Activated CD8-positive, alpha-beta memory T cell treated with anti-CD3 and anti-CD28 coated beads, Interleukin-2, amount 10 ng/mL, durations not matched to agents 7 days and 5 days (primary cell): ENCODE data around the gene NDST1. TPM values are rescaled to one million over a fixed set of nuclear protein-coding genes. Genes with fewer than 3 reads are reported as not detected.
A peak's percentile ranks its signal among the peaks of the same experiment; 100 is the strongest.

Source experiments
- ATAC-seq: fragments of 150-1000 bp; cut with Tn5 transposase; one replicate; pipeline ENCODE4 v1.10.0; 2021; ENCODE audit warnings: moderate library complexity
- CTCF ChIA-PET: fragments of 350-600 bp; sonication (Branson Sonifier 250); formaldehyde crosslinking; loops from one replicate; lab custom pipeline; 2021; ENCODE audit warnings: antibody characterized with exemption; lab: Charles Lee
- DNase-seq: peaks from one replicate; pipeline ENCODE4 v3.0.0-alpha.2; 2020
- H3K27ac Mint-ChIP-seq: one replicate; pipeline ENCODE4 v1.8.0; 2021; ENCODE audit warnings: mild to moderate bottlenecking, mixed read lengths
- H3K27me3 Mint-ChIP-seq: one replicate; pipeline ENCODE4 v1.8.0; 2021; ENCODE audit warnings: mixed read lengths
- H3K36me3 Mint-ChIP-seq: one replicate; pipeline ENCODE4 v1.8.0; 2021; ENCODE audit warnings: mild to moderate bottlenecking, mixed read lengths
- H3K4me1 Mint-ChIP-seq: one replicate; pipeline ENCODE4 v1.8.0; 2021; ENCODE audit warnings: mixed read lengths
- H3K4me3 Mint-ChIP-seq: one replicate; pipeline ENCODE4 v1.8.0; 2021; ENCODE audit warnings: mild to moderate bottlenecking, moderate library complexity, mixed read lengths
- H3K9me3 Mint-ChIP-seq: one replicate; pipeline ENCODE4 v1.8.0; 2022; ENCODE audit warnings: low read depth, mixed read lengths
- total RNA-seq, 2 experiments: library from RNA; stranded (reverse); gene quantifications; one replicate each; pipeline ENCODE4 v1.2.3, GENCODE V29; 2021

The NDST1 gene
- total RNA-seq, 2 experiments from 2014 or later: 0.58 to 0.68 TPM

GRCh38 chr5:150553911-150554310 is 46.0 kb downstream of the NDST1 start:
- Mint-ChIP-seq H3K4me1 (no peaks in the 10 kb centered on the region), H3K9me3 (no peaks in the 10 kb centered on the region), H3K4me3 (no peak overlapping the region), H3K36me3 (no peaks in the 10 kb centered on the region), H3K27ac (no peak overlapping the region), H3K27me3 (no peaks in the 10 kb centered on the region)
- CTCF ChIA-PET: interaction anchor here (1.1 to 1.5 kb wide), 3 partner anchors 95 to 293 kb away, joined by 4 read pairs; partner anchors contain the start of genes IRGM and RBM22
- ATAC-seq (no peak), DNase-seq (no peak)

- CTCF ChIA-PET: interaction anchor here (1.1 kb wide), 2 partner anchors 96 to 97 kb away, joined by 3 to 4 read pairs; no protein-coding TSS in a partner anchor
- DNase-seq (no peak), ATAC-seq (no peak)
- Mint-ChIP-seq H3K27ac (no peak overlapping the region), H3K27me3 (no peaks in the 10 kb centered on the region), H3K36me3 (no peaks in the 10 kb centered on the region), H3K4me1 (no peaks in the 10 kb centered on the region), H3K4me3 (no peak overlapping the region), H3K9me3 (no peaks in the 10 kb centered on the region)
Observed at GRCh38 chr5:150554857-150555256, 46.9 kb downstream of the NDST1 start.

GRCh38 chr5:150556106-150556505 is 48.2 kb downstream of the NDST1 start:
- H3K4me1 Mint-ChIP-seq: no peaks in the 10 kb centered on the region
- ATAC-seq: no peak
- DNase-seq: no peak
- no peak overlapping the region for H3K27ac Mint-ChIP-seq
- H3K27me3 Mint-ChIP-seq: no peaks in the 10 kb centered on the region
- no peaks in the 10 kb centered on the region for H3K9me3 Mint-ChIP-seq
- H3K36me3 Mint-ChIP-seq: no peaks in the 10 kb centered on the region
- H3K4me3 Mint-ChIP-seq: no peak overlapping the region
- CTCF ChIA-PET: interaction anchor here (0.6 to 1.9 kb wide), 3 partner anchors 8 to 125 kb away, joined by 4 to 11 read pairs (median 5); no protein-coding TSS in a partner anchor

GRCh38 chr5:150556859-150557508 is 49.1 kb downstream of the NDST1 start:
- ATAC-seq (no peak), DNase-seq (no peak)
- no peaks in the 10 kb centered on the region for H3K36me3 Mint-ChIP-seq
- H3K27ac Mint-ChIP-seq: no peak overlapping the region
- no peak overlapping the region for H3K4me3 Mint-ChIP-seq
- no peaks in the 10 kb centered on the region for H3K27me3 Mint-ChIP-seq
- CTCF ChIA-PET: interaction anchor here (0.6 to 1.9 kb wide), 4 partner anchors 9 to 94 kb away, joined by 3 to 11 read pairs (median 4); no protein-coding TSS in a partner anchor
- no peaks in the 10 kb centered on the region for H3K4me1 Mint-ChIP-seq
- no peaks in the 10 kb centered on the region for H3K9me3 Mint-ChIP-seq

- Mint-ChIP-seq H3K9me3 (no peaks in the 10 kb centered on the region), H3K27ac (no peak overlapping the region), H3K27me3 (no peaks in the 10 kb centered on the region), H3K4me3 (no peak overlapping the region), H3K36me3 (no peaks in the 10 kb centered on the region), H3K4me1 (no peaks in the 10 kb centered on the region)
- DNase-seq (no peak), ATAC-seq (no peak)
- CTCF ChIA-PET: interaction anchor here (0.6 to 1.9 kb wide), 4 partner anchors 10 to 62 kb away, joined by 3 to 11 read pairs (median 4); no protein-coding TSS in a partner anchor
Observed at GRCh38 chr5:150557509-150557872, 49.6 kb downstream of the NDST1 start.

- Mint-ChIP-seq H3K27me3 (peaks cover 3% of the 10 kb centered on the region), H3K4me3 (no peak overlapping the region), H3K4me1 (no peaks in the 10 kb centered on the region), H3K9me3 (no peaks in the 10 kb centered on the region), H3K27ac (no peak overlapping the region), H3K36me3 (no peaks in the 10 kb centered on the region)
- CTCF ChIA-PET: interaction anchor here (0.6 to 6.2 kb wide), 6 partner anchors 11 to 1193 kb away, joined by 3 to 68 read pairs (median 8); partner anchors contain the start of genes IRGM and SMIM3
- ATAC-seq (no peak), DNase-seq (no peak)
Observed at GRCh38 chr5:150558088-150558621, 50.2 kb downstream of the NDST1 start.

DNA sequence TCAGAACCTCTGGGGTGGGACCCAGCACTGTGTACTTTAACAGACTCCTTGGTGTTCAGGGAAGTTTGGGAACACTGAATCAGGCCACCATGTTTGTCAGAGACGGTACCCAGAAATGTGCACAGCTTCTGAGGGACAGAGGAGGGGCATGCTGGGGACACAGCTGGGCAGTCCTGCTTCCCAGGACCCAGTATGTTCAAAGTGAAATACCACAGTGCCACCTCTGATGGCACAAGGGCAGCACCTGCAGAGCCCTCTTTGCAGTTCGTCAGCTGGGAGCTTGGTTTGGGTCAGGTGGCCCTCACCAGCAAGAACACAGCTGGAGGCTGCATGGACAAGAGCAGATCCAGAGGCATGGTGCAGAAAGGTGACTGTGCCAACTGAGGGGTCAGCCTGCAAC is 51.2 kb downstream of the NDST1 start:
- Mint-ChIP-seq H3K9me3 (no peaks in the 10 kb centered on the region), H3K4me3 (no peak overlapping the region)

GRCh38 chr5:150559701-150560100 is 51.8 kb downstream of the NDST1 start:
- H3K36me3 Mint-ChIP-seq: no peaks in the 10 kb centered on the region
- ATAC-seq (no peak), DNase-seq (no peak)
- no peaks in the 10 kb centered on the region for H3K9me3 Mint-ChIP-seq
- H3K27ac Mint-ChIP-seq: no peak overlapping the region
- peaks cover 3% of the 10 kb centered on the region for H3K27me3 Mint-ChIP-seq
- CTCF ChIA-PET: interaction anchor here (0.6 to 6.2 kb wide), 15 partner anchors 9 to 293 kb away, joined by 3 to 68 read pairs (median 5); partner anchors contain the start of genes IRGM, MYOZ3, RPS14 and SMIM3
- H3K4me1 Mint-ChIP-seq: no peaks in the 10 kb centered on the region
- H3K4me3 Mint-ChIP-seq: no peak overlapping the region

More for the DNA sequence above, 51.2 kb downstream of the NDST1 start:
- ATAC-seq: no peak
- no peaks in the 10 kb centered on the region for H3K36me3 Mint-ChIP-seq
- no peaks in the 10 kb centered on the region for H3K4me1 Mint-ChIP-seq
- CTCF ChIA-PET: interaction anchor here (0.6 to 6.2 kb wide), 8 partner anchors 8 to 726 kb away, joined by 3 to 68 read pairs (median 4); partner anchors contain the start of genes IRGM, RPS14 and SMIM3
- peaks cover 3% of the 10 kb centered on the region for H3K27me3 Mint-ChIP-seq
- H3K27ac Mint-ChIP-seq: no peak overlapping the region
- no peak for DNase-seq

GRCh38 chr5:150560401-150561191 is 52.7 kb downstream of the NDST1 start:
- Mint-ChIP-seq H3K4me1 (no peaks in the 10 kb centered on the region), H3K9me3 (no peaks in the 10 kb centered on the region), H3K4me3 (no peak overlapping the region), H3K27me3 (peaks cover 3% of the 10 kb centered on the region), H3K36me3 (no peaks in the 10 kb centered on the region), H3K27ac (no peak overlapping the region)
- ATAC-seq (peak; percentile 92), DNase-seq (peak; percentile 90)
- CTCF ChIA-PET: interaction anchor here (0.6 to 6.2 kb wide), 20 partner anchors 10 to 1180 kb away, joined by 3 to 68 read pairs (median 4); partner anchors contain the start of genes IRGM, MYOZ3 and SMIM3

DNA sequence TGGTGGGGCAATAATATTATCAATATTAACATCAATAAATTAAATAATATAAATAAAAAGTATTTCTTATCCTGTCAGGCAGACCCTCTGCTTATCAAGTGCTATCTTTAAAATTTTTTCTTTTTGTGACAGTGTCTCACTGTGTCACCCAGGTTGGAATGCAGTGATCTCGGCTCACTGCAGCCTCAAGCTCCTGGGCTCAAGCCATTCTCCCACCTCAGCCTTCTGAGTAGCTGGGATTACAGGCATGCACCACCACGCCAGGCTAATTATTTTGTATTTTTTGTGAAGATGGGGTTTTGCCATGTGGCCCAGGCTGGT is 53.2 kb downstream of the NDST1 start:
- DNase-seq: no peak
- Mint-ChIP-seq H3K4me1 (no peaks in the 10 kb centered on the region), H3K4me3 (no peak overlapping the region), H3K27me3 (peaks cover 3% of the 10 kb centered on the region), H3K36me3 (no peaks in the 10 kb centered on the region), H3K27ac (no peak overlapping the region), H3K9me3 (no peaks in the 10 kb centered on the region)
- ATAC-seq: no peak
- CTCF ChIA-PET: interaction anchor here (0.6 to 6.2 kb wide), 16 partner anchors 11 to 487 kb away, joined by 3 to 68 read pairs (median 5); partner anchors contain the start of genes IRGM and SMIM3

GRCh38 chr5:150561571-150562275 is 53.8 kb downstream of the NDST1 start:
- CTCF ChIA-PET: interaction anchor here (0.8 to 6.2 kb wide), 12 partner anchors 11 to 285 kb away, joined by 3 to 68 read pairs (median 6); partner anchors contain the start of genes IRGM, RBM22 and SMIM3
- Mint-ChIP-seq H3K4me1 (no peaks in the 10 kb centered on the region), H3K9me3 (no peaks in the 10 kb centered on the region), H3K27ac (no peak overlapping the region), H3K4me3 (no peak overlapping the region), H3K27me3 (peaks cover 3% of the 10 kb centered on the region), H3K36me3 (no peaks in the 10 kb centered on the region)
- DNase-seq: no peak
- no peak for ATAC-seq

DNA sequence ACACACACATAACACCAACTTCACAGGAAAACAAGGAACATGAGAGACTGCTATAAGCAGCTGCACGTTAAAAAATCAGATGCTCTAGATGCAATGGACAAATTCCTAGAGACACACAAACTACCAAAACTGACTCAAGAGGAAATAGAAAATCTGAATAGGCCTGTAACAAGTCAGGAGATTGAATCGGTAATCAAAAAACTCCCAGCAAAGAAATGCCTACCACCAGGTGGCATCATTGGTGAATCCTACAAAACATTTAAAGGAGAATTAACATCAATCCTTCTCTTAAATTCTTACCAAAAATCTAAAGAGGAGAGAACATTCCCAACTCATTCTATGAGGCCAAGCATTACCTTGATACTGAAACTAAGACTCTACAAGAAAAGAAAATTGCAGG is 54.9 kb downstream of the NDST1 start:
- CTCF ChIA-PET: interaction anchor here (1.8 to 6.2 kb wide), 4 partner anchors 12 to 284 kb away, joined by 4 to 68 read pairs (median 20); partner anchors contain the start of genes IRGM and RBM22
- no peak overlapping the region for H3K4me3 Mint-ChIP-seq
- ATAC-seq: no peak
- H3K9me3 Mint-ChIP-seq: no peaks in the 10 kb centered on the region
- peaks cover 3% of the 10 kb centered on the region for H3K27me3 Mint-ChIP-seq
- H3K4me1 Mint-ChIP-seq: no peaks in the 10 kb centered on the region
- H3K36me3 Mint-ChIP-seq: no peaks in the 10 kb centered on the region
- no peak for DNase-seq
- no peak overlapping the region for H3K27ac Mint-ChIP-seq
